ENCODE data around the gene PLXNA2. TPM values are rescaled to one million over a fixed set of nuclear protein-coding genes. Genes with fewer than 3 reads are reported as not detected.

PLXNA2 gene
- total and polyA plus RNA-seq, 2 donors (not counting 3 experiments of a cell fraction or from before 2014, with no cell fraction given), result 42.6 to 229 TPM

DNA sequence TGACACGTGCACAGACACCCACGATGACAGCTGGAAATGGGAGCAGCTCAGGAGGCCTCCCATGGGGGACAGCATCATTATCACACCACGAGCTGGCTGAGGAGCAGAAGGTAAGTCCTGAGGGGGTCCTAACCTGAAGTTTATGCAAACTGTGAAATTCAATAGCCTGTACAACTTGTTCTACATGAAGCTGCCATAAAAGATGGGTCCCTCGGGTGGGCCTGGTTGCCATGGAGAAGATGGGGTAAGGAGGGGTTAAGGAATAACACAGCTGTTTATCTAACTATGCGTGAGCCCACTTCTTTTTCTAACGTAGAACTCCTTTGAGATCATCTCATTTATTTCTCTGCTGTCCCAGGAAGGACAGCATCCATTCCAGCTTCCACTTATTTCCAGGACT lies 169.8 kb downstream of the PLXNA2 start:
- intact Hi-C loops (cut with micrococcal nuclease), result no loop called here
- no peak overlapping the region for H2AFZ ChIP-seq (ENCODE audit: low read depth, low read length)
- H3K9me3 ChIP-seq (replicated peaks; ENCODE audit: control insufficient read depth, insufficient read depth, low read length), result no peaks in the 10 kb centered on the region
- H3K27me3 ChIP-seq (ENCODE audit: control insufficient read depth in 2 of 2, insufficient read depth in 2 of 2, low read length in 2 of 2), result no peaks in the 10 kb centered on the region
- FAIRE-seq (no peak), DNase-seq (ENCODE audit: low read depth, low spot score) (no peak)
- no peak overlapping the region for H3K27ac ChIP-seq (ENCODE audit: insufficient read depth, low read depth, low read length)
- dilution Hi-C loops (cut with MboI; ENCODE audit: extremely low pct_ligation_motif_present, low sequenced_read_pairs), result no loop called here
- H3K9me1 ChIP-seq (replicated peaks; ENCODE audit: control insufficient read depth, extremely low read depth, insufficient read depth, low read length), result no peaks in the 10 kb centered on the region
- no peaks in the 10 kb centered on the region for H3K4me1 ChIP-seq (ENCODE audit: control insufficient read depth, extremely low read depth, insufficient read depth, low read length)
- H3K4me2 ChIP-seq (ENCODE audit: insufficient read depth, low read length), result no peak overlapping the region
- ChIA-PET CTCF (interaction anchor here (1.2 to 1.3 kb wide), 2 partner anchors 162 to 170 kb away, joined by 3 read pairs; partner anchors contain the start of gene PLXNA2), POLR2A (no interaction called here)
- no peaks in the 10 kb centered on the region for H4K20me1 ChIP-seq (replicated peaks; ENCODE audit: control insufficient read depth, extremely low read depth, insufficient read depth, low read length)
- TF ChIP-seq MYC (IDR thresholded peaks at IDR 0.05; ENCODE audit: low read depth, low read length) (no peak), FOS (IDR thresholded peaks at IDR 0.05; ENCODE audit: borderline replicate concordance, insufficient read depth, low read length) (no peak), GATA2 (IDR thresholded peaks at IDR 0.05; ENCODE audit: insufficient read depth, insufficient read length, low read depth, low read length) (no peak), POLR2AphosphoS5 (IDR thresholded peaks at IDR 0.05; ENCODE audit: insufficient read depth, low read depth, low read length) (no peak), JUN (IDR thresholded peaks at IDR 0.05; ENCODE audit: borderline replicate concordance, insufficient read depth, insufficient read length, low read depth) (no peak), POLR2A (IDR thresholded peaks at IDR 0.05; ENCODE audit: low read depth, low read length) (no peak), EZH2 (IDR thresholded peaks at IDR 0.05; ENCODE audit: borderline replicate concordance, low read depth, low read length, severe bottlenecking) (no peak)
- TF ChIP-seq, protein P1, sequence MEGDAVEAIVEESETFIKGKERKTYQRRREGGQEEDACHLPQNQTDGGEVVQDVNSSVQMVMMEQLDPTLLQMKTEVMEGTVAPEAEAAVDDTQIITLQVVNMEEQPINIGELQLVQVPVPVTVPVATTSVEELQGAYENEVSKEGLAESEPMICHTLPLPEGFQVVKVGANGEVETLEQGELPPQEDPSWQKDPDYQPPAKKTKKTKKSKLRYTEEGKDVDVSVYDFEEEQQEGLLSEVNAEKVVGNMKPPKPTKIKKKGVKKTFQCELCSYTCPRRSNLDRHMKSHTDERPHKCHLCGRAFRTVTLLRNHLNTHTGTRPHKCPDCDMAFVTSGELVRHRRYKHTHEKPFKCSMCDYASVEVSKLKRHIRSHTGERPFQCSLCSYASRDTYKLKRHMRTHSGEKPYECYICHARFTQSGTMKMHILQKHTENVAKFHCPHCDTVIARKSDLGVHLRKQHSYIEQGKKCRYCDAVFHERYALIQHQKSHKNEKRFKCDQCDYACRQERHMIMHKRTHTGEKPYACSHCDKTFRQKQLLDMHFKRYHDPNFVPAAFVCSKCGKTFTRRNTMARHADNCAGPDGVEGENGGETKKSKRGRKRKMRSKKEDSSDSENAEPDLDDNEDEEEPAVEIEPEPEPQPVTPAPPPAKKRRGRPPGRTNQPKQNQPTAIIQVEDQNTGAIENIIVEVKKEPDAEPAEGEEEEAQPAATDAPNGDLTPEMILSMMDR (IDR thresholded peaks at IDR 0.05; ENCODE audit: extremely low read depth in 1 of 2, insufficient read depth in 1 of 2, low read depth in 1 of 2, low read length in 2 of 2), result no peak
- TF ChIP-seq, protein P2, sequence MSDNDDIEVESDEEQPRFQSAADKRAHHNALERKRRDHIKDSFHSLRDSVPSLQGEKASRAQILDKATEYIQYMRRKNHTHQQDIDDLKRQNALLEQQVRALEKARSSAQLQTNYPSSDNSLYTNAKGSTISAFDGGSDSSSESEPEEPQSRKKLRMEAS (IDR thresholded peaks at IDR 0.05; ENCODE audit: insufficient read depth, insufficient read length), result no peak
- H3K36me3 ChIP-seq (ENCODE audit: control insufficient read depth in 2 of 2, extremely low read depth in 1 of 2, insufficient read depth in 2 of 2, low read length in 2 of 2), result peaks cover 39 to 49% of the 10 kb centered on the region in 2 experiments
- H3K4me3 ChIP-seq (replicated peaks in 1 of 3; ENCODE audit: insufficient read depth in 1 of 3, low read depth in 1 of 3, low read length in 3 of 3), result no peak overlapping the region
- no TSS peak for BruUV-seq (replicated peaks)
- no peak overlapping the region for H3K9ac ChIP-seq (replicated peaks; ENCODE audit: extremely low read depth, insufficient read depth, low read length)
- no peaks in the 10 kb centered on the region for H3K79me2 ChIP-seq (ENCODE audit: control insufficient read depth, insufficient read depth, low read length)
